Stimulated activated CD4-positive, alpha-beta T cell treated with anti-CD3 and anti-CD28 coated beads, Interleukin-1b, Interleukin-23, amount 100 ng/mL, for 1 hour (primary cell): Measurements from ENCODE around the gene LY9.

Source experiments
- DNase-seq, 2 donors: peaks; one replicate each; pipeline ENCODE4 v3.0.0-alpha.2; 2020; ENCODE audit warnings: low read depth in 2 of 2

LY9 gene

GRCh38 chr1:160836981-160837557, 41.1 kb downstream of the LY9 start:
- DNase-seq, result no peak

GRCh38 chr1:160837558-160838205, 41.7 kb downstream of the LY9 start:
- peak; percentile 37 to 64 for DNase-seq

- DNase-seq, result no peak
Observed at GRCh38 chr1:160838888-160839287, 42.9 kb downstream of the LY9 start.

DNA sequence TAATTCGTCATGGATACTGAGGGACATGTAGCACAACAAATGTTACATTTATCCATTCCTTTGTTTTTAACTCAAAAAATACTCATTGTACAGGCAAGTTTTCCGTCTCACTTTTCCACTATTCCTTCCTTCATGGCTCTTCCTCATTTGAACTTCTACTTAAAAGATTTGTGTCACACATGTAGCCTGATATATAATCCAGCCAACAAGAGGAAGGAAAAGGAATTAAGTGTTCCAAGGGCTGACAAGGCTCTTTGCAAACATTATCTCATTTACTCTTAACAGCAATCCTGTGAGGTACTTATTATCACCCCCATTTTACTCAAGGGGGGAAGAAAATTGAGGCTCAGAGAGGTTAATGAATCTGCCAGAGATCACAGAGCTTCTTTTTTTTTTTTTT, 43.8 kb downstream of the LY9 start:
- no peak for DNase-seq

DNA sequence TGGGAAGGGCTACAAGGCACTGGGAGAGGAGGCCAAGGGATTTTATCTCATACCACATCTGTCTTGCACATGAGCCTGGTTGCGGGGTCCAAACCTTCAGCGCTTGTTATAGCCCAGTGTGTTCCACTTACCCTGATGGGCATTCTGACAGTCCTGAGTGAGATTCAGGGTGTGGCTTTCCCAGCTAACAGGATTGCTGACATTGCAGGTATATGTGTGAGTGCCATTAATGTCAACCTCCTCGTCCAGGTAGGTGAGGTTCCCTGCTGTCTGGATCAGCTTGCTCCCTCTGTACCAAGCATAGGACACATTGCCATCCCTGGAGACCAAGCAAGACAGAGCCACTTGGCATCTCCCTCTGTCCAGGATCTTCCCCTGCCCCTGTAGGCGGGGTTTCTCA, 45.1 kb downstream of the LY9 start:
- no peak for DNase-seq

GRCh38 chr1:160844447-160845232, 48.7 kb downstream of the LY9 start:
- DNase-seq, result no peak

- no peak for DNase-seq
Observed at GRCh38 chr1:160846281-160846680, 50.3 kb downstream of the LY9 start.

DNA sequence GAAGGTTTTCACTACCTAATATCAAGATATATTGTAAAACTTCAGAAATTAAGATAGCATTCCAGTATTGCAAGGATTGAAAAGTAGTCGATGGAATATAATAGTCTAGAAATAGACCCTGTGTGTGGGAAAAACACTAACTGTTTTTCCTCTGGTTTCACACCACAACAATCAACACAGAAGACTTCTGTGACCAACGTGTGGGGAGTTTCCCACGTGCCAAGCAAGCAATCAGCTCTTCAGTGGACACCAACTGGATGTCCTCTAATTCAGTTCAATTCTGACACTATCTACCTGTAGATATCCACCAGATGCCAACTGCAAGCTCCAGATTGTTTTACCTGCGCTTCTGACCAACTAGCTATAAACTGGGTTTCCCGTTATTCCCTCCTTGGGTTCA, 54.6 kb downstream of the LY9 start:
- DNase-seq, result no peak

DNA sequence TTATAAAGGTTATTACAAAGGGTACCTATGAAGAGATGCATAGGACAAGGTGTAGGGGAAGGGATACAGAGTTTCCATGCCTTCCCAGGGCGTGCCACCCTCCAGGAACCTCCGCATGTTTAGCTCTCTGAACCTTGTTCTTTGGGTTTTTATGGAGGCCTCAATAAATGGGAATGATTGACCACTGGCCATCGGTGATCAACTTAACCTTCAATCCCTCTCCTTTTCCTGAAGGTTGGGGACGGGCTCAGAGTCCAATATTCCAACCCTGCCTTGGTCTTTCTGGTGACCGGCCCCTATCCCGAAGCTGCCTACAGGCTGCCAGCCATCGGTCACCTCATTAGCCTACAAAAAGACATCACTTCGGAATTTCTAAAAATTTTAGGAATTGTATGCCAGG, 55.0 kb downstream of the LY9 start:
- no peak for DNase-seq

DNA sequence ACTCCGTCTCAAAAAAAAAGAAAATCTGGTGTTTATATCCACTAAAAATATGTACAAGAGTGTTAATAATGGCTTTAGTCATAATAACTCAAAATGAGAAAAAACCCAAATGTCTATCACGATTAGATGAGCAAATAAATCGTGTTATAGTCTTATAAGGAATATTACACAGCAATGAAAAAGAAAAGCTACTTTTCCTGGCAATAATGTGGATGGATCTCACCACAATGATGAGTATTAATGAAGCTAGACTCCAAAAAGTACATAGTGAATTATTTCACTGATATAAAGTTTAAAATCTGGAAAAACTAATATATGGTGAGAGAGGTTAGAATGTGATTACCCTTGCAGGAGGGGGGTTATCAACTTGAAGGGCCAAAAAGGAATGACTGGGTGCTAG, 57.0 kb downstream of the LY9 start:
- no peak for DNase-seq

GRCh38 chr1:160853754-160854153, 57.8 kb downstream of the LY9 start:
- DNase-seq, result no peak

GRCh38 chr1:160855181-160855981, 59.4 kb downstream of the LY9 start:
- DNase-seq, result no peak

- no peak for DNase-seq
Observed at GRCh38 chr1:160858097-160858496, 62.1 kb downstream of the LY9 start.

DNA sequence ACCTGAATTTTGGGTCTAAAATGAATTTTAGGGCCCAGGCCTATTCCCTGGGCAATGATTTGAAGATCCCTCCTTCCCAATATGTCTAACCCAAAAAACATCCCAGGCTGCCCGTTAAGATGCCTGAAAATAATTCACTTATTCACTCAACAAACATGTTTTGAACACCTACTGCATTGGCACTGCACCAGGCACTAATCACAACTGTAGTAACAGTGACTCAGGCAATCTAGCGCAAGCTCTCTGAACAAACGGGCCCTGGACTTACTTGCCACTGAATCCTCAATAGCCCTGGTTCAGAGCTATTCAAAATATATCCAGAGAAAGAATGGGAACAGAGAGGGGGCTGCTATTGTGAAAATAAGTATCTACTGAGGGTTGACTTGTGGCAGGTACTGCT, 62.5 kb downstream of the LY9 start:
- DNase-seq, result no peak

GRCh38 chr1:160859166-160859565, 63.2 kb downstream of the LY9 start:
- DNase-seq, result no peak

DNA sequence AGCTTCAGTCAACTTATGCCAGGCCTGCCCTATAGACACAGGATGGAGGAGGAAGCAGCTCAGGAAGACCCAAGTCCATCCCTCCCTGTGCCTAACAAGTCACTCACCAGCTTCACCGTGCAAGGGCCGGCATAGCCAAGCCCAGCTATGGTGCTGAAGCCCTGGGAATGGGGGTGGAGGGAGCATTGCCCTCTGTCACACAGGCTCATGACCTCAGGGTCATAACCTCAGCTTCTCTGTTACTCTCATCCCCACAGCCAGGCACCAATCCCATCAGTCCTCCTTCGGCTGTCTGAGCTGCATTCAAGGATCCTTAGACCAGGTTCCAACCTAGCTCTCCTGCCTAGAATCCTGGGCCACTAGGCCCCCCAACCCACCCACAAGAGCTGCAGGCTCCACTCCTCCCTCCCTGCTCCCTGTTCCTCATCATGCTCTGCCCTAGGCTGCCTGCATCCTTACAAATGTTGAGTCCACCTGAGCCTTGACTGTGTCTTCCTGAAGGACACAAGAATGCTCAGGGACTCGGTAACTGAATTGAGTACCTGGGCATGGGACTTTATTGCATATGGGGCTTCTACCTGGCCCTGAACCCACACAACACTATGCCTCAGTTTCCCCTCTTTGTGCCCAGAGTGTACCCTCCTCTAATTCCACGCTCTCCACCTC, 65.0 kb downstream of the LY9 start:
- no peak for DNase-seq

DNA sequence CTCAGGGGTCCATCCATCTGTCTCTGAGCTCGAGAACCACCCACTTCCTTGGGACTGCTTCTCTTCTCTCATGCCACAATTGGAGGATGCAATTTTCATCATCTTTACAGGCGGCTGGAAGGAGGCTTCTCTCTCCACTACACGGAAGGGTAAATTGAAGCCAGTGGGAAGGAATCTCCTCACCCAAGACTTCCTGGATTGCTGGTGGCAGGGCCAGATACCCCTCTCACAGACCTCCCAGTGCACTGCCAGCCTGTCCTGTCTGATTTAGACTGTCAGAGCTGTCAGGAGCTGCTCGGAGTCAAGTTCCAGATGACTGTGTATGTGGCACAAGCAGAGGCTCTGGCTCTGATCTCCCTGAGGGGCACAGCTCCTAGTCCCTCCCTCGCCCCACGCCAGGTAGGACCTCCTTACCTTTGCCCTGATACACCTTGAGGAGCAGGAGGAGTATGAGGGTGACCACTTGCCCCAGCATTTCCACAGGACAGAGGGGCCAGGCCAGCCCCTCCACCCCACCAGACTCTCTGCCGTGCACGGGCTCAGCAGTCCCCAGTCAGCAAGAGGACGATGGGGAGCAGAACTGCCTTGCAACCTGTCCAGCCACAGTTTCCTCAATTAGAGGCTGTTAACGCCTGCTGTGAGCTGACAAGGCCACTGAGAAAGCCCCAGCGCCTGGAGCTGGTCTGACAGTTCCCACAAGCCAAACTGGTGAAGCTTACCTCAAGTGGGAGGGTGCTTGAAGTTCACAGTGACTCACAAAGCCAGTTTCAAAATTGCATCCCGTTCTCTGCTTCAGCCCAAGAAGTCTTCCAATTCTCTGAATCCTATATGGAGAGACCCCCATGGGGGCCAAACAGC, 66.5 kb downstream of the LY9 start, which contains the start of gene CD244:
Gene CD244 (minus strand): TSS at position 685 of the 858 bp plus-strand sequence. CDS start 210 bp downstream, at position 475.
- DNase-seq, result no peak

- DNase-seq, result no peak
Observed at GRCh38 chr1:160863061-160863773, 67.2 kb downstream of the LY9 start.

DNA sequence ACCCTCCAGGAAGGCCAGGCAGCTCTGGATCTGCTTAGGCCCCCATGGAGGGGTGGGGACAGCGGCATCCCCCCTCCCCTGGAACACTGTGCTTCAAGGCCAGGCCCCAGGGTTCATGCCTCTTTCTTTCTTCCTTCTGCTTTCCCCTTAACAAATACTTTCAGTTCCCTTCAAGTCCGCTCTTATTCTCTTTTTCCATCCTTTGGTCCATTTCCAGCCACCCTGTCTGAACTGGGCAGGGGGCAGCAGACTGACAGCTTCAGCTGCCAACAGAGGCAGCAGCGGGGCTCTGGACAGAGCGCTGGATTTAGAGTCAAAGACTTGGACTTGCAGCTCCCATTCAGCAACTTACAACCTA, 67.8 kb downstream of the LY9 start:
- DNase-seq, result no peak

DNA sequence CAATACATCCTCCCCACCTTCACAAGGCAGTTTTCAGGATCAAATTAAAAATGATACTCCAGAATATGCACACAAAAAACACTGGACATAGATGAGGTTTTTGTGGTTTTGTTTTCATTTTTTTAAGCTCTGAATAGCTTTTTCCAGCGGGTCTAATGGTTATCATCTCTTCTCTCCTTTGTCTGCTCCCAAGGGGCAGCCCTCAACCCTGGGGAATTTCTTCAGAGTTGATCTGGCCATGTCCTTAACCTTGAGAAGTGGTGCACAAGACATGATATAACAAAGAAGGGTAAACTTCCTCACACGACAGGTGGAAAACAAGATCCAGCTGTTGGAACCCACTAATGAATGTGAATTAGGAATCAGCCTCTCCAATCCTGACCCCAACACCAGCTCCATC, 68.2 kb downstream of the LY9 start:
- DNase-seq, result no peak
